HG02943 (cell line): ENCODE measurements around the gene TBC1D1.

Experiments
- ATAC-seq: cut with Tn5 transposase; IDR thresholded peaks from one replicate; pipeline ENCODE4 v1.9.1; 2021; ENCODE audit warnings: mild to moderate bottlenecking, low read depth, moderate library complexity; ENCODE audit not compliant: unreplicated experiment

Gene TBC1D1

DNA sequence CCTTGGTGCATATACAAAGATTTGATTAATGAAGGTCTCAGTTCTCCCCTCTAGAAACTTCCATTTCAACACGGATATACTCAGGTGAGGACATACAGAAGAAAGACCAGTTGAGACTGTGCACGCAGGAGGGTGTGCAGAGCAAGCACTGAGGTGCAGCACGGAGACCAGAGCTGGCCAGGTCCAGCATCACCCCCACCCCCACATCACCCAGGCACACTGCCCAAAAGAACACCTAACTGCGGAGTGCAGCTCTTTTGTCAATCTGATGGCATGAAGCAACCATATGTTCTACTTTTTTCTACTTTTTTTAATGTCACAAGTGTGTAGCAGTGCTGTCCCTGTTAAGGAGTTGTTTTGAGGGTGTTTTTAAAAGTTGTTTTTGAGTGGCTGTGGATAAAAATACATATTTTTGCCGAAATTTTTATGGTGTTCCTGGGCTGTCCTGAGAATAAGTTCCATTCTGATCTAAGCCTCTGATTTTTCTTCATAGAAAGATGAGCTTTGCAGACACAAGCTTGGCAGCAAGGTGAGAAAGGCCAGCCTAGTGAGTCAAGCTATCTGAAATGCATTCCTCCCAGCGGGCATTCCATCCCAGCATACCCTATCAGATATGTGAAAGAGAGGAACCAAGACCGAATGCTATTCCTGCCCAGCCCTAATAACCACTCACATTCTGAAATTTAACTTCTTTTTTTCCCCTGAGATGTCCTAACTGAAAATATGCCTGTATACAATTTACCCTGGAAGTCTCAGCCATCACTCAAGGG is 243.0 kb downstream of the TBC1D1 start:
- no peak for ATAC-seq

DNA sequence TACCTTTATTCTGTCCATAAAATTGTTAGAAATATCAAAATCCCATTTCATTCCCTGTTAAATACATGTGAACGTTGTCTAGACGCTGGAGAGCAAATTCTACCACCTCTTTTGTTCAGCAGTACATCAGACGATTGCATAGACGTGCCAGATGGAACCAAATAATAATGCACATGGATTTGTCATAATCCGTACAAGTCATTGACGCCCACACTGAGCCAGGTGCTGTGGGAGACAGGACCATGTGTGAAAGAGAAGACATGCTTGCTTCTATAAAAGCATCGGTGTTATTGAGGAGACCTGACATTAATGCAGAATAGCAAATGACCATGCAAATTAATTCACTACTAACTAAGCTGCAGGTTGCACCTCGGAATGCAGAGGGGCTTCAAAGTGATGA is 244.3 kb downstream of the TBC1D1 start:
- ATAC-seq = no peak

DNA sequence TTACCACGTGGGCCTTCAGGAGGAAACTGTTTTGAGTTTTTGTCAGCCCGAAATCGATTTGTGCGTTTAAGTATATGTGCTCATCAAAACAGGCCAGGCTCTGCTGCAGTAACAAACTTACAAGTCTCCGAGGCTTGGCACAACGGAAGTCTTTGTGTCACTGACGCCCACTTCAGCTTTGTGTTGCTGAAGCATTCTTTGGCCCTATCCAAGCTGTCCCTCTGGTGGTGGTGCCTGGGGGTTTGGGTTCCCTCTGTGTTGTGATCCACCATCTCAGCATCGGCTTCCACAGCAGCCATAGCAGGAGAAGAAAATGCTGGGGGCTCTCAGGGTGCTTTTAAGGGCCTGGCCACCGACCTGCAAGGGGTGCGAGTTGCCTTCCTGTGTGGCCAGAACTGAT is 245.7 kb downstream of the TBC1D1 start:
- ATAC-seq = no peak

DNA sequence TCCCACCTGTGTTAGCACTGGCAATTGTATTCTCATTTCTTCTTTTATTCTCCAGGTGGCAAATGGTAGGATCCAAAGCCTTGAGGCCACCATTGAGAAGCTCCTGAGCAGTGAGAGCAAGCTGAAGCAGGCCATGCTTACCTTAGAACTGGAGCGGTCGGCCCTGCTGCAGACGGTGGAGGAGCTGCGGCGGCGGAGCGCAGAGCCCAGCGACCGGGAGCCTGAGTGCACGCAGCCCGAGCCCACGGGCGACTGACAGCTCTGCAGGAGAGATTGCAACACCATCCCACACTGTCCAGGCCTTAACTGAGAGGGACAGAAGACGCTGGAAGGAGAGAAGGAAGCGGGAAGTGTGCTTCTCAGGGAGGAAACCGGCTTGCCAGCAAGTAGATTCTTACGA is 246.2 kb downstream of the TBC1D1 start:
- no peak for ATAC-seq

DNA sequence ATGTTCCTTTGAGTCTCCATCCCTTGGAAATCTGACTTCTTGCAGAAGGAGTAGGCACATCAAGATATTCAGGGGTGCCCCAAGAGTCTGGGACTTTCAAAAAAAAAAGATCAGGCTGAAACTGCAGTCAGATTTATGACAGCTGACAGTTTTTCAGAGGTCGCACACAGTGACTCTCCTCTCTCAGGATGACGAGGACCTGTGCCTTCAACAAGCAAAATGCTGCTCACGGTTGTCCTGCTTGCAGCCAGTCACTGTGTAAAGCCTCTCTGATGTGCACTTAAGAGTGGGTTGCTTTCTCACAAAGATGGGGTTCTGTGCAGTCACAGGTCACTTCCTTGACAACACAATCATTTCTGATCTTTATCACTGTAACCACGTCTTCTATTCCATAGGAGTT is 247.5 kb downstream of the TBC1D1 start:
- ATAC-seq = no peak

DNA sequence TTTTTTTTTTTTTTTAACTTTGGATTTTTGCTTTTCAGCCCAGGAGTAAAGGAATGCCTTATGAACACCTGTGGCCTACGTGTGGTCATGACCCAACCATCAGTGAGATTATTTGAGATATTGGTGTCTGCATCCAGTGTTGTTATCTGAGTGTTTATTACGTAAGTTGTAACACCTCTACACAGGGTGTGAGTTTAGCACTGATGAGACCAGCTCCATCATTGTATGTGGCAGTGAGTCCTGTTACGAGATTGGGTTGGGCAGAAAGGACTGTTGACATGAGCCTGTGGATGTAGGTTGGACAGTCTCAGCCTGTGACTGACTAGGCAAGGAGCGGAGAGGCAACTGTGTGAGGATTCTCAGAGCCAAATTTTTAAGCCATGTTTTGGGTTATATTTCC is 248.3 kb downstream of the TBC1D1 start:
- ATAC-seq = no peak

DNA sequence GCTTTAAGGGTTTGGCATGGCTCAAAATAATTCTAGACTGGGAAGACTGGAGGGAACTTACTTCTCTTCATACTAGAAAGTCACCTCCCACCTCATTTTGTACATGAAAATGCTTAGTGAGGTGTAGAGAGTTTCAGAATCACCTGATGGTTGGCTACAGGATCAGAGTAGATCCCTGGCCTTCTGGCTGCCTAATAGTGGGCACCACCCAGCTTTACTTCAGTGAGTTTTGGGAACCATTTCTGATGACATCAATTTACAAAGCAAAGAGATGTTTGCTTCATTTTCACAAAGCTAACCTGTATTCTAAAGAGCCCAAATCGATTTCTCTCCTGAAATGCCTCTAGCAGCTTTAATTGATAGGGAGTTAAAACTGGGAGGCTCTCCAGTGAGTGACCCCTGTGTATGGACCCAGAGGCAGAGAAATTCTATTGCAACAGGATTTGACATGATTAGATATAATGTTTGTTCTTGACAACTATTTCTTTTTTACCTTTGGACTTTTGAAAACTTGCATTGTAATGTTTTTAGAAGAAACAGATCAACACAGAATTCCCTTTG is 249.8 kb downstream of the TBC1D1 start:
- no peak for ATAC-seq

DNA sequence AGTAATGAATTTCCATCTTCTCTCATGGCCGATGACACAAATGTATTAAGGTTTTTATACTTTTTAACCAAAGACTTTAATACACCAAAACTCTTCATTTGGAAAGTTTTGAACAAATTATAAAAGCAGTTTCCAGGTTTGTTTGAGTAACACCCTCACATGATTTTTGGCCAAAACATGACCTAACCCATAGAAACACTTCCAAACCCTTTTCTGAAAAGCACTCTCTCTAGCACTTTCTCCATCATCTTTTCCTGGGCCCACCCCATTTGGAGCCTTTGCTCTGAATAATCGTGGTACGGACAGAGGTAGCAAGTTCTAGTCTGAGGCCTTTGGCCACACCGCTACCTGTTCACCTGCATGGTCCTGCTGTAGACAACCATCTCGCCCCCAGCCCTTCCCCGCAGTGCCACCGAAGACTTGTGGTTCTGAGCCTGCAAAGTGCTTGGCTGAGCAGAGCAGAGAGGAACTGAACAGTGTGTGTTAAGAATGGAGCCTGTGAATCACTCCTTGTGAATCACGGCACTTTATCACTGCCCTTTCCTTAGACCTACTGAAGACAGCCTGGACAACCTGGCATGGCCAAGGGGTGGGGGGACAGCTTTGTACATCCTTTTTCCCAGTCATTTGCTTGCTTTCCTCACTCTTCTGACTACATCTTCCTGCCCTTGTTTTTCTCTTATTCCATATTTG is 251.1 kb downstream of the TBC1D1 start:
- no peak for ATAC-seq

DNA sequence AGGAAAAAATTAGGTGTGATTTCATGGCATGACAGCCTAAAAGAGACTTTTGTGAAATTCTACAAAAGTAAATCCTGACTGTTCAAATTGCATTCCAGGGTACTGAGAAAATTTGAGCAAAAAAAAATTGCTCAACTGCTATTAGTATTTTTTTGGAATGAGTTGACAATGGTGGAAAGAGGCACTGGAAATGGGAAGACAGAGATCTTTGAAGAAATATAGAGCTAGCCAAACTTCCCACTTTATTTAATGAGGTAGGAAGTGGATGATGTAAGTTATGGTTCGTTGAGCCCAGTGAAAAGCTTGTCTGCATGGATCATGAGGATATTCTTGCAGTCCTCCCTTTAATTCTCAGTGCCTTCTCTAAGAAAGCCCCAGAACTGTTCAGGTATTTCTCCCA is 253.1 kb downstream of the TBC1D1 start:
- no peak for ATAC-seq

DNA sequence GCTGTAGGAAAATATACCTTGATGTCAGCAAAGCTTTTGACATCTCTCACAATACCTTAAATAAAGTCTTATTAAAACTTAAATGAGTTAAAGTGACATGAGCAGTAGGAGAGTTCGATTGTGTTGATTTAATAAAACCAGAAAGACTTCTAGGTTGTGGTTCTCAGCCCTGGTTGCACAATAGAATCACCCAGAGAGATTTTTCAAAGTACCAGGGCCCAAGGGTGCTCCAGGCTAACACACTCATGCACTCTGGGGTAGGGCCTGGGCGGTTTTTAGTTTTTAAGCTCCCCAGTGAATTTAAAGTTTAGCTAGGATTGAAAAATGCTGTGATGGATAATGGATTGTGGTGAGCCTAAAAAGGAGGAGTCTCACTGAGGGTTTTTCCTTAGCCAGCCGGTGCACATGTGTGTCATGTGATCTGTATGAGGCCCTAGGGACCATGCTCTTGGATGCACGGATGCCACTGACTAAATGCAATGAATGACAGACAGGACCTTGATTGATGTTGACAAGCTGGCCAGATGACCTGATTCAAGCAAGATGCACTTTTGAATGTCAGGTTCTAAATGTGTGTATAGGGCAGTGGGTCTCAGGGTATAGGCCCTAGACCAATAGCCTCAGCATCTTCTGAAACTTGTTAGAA is 254.3 kb downstream of the TBC1D1 start:
- ATAC-seq = no peak

DNA sequence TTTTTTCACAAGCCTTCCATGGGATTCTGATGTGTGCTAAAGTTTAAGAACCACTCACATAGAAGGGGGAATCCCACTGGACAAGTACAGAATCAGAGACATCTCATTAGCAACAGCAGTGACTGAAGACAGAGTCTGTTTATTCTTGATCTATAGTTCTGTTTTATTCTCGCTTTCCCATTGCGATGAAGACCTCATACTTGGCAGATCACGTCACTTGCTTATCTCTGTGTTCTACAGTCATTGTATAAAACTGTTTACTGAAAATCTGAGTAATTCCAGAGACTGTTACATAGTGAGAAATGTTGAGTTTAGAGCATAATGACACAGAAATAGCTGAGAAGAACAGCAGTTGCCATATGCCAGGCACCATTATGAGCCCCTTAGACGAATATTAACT is 254.9 kb downstream of the TBC1D1 start:
- no peak for ATAC-seq

DNA sequence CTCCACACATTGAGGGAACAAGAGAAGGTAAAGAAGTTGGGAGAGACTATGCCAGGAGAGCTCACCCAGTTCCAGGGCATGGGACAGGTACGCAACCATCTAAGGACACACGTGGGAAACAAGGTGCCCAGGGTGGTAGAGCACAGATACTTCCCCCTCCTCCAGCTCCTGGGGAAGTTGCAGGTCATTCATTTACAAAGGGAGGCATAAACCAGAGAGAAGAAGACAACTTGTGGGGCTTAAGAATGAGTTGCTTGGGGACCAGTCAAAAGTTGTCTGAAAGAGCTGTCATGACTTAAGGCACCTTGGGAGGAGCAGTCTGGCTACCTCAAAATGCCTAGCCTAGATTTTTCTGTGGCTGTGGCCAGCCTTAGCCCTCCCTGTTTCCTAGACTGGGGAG is 255.5 kb downstream of the TBC1D1 start:
- no peak for ATAC-seq

DNA sequence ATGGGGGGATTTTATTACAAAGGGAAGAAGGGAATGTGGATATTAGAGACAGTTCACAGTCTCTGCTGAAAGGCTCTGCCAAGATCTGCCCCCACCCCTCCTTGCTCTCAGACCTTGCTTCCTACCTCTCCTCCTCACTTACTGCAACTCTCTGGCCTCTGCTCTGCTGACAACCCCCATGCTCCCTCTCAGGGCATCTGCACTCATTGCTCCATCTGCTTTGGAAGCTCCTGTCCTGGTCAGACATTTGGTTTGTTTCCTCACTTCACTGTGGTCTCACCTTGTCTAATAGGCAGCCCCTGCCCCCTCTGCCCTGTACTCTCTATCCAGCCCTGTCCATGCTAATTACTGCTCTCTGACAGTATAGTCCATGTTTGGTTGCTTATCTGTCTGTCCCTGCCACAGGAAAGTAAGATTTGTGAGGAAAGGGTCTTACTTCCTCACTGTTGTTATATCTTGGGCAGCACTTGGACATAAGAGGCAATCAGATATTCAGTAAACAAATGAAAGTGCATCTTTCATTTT is 258.6 kb downstream of the TBC1D1 start:
- no peak for ATAC-seq

DNA sequence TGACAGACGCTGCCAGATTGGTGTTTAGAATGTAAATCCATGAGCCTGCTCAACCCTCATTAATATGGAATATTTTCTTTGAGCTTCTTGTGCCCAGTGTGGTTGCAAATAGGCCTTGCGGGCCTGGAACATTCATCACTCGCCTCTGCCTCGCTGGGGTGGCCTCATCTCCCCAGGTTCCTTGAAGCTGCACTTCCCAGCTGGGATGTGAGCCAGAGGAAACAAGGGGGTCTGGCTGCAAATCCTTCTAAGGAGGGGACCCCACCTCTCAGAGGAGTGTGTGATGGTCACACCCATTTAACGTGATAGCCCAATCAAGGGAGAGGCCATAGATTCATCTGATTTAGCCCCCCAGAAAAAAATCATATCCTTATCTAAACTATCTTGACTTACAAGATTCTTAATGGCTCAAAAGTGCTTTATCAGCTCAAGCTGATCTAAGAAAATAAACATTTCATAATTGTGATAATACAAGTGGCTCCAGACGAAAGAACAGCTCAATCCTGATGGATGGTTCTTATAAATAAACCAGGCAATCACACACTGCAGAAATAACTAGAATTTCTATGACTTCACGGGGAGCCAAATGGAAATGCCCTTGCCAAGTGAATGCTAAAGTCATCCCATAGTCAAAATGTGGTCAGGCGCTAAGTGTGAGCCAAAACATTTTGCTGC is 259.2 kb downstream of the TBC1D1 start:
- ATAC-seq = no peak

DNA sequence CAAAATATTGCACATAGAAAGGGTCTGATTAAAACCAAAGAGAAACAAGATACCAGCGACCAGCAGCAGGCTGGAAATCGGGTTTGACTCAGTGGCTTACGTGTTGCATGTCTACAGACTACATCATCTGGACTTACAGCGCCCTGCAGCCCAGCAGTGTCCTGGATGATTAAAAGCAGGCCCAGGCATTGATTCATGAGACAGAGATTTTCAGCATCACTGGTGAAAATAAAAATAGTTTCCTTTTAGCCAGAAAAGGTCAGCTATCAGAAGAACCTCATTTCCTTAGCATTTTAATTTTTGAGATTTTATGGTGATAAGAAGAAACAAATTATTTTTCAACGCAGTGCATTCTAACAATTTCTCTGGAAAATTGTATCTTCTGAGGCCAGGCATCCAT is 259.9 kb downstream of the TBC1D1 start:
- no peak for ATAC-seq

DNA sequence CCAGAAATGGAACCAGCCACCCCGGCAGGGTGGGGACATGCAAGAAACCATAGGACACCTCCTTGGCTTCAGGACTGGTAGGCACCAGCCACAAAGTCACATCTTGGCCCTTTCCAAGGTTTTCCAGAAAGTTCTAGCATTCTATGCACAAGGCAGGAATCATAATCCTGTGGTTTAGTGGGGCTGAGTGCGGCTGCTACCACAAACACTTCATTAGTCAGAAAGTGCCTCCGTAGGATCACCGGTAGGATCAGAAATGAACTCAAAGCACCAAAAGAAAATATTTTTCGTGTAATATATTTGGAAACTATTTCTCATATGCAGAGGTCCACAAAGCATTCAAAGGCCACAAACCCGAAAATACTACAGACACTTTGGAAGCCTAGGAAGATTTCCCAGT is 261.0 kb downstream of the TBC1D1 start:
- no peak for ATAC-seq

DNA sequence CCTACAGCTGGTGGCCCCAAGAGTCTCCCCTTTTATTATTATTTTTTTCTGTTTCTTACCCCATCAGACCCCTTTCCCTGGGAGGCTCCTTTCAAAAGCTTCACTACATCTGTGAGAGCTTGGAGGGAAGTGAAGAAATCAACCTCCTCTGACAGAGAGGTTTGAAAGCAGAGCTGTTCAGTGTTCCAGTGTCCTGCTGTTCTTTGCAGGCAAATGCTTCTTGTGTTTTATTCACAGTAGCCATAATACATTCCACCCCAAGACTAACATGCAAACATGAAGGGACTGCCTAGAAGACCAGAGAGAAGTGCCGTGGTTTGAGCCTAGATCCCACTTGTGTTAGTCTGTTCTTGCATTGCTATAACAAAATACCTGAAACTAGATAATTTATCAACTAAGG is 261.4 kb downstream of the TBC1D1 start:
- no peak for ATAC-seq

DNA sequence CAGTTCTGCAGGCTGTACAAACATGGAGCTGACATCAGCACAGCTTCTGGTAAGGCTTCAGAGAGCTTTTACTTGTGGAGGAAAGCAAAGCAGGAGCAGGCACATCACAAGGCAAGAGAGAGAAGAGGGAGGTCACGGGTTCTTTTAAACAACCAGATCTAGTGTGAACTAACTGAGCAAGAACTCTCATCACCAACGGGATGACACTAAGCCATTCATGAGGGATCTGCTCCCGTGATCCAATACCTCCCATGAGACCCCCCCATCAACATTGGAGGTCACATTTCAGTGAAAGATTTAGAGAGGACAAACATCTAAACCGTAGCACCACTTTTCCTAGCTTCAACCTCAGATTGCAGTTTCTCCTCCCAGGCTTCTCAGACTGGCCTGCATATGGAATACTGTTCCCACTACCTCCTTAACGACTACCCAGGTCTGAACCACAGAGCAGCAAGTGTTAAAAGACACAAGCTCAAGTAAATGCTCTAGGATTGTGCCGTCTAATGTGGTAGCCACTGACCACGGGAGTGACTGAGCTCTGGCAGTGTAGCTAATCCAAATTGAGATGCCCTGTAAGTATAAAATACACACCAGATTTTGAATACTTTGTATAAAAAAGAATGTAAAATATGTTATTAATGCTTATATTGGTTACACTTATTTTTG is 262.0 kb downstream of the TBC1D1 start:
- ATAC-seq = no peak

DNA sequence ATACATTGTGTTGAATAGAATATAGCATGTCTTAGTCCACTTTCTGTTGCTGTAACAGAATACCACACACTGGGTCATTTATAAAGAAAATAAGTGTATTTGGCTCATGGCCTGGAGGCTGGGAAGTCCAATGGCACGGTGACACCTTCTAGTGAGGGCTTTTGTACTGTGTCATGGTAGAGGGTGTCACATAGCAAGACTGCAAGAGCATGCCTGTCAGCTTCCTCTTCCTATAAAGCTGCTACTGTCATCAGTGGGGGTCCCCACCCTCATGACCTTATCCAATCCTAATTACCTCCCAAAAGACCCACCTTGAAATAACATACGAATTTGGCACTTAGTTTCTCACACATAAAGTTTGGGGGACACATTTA is 262.5 kb downstream of the TBC1D1 start:
- no peak for ATAC-seq

DNA sequence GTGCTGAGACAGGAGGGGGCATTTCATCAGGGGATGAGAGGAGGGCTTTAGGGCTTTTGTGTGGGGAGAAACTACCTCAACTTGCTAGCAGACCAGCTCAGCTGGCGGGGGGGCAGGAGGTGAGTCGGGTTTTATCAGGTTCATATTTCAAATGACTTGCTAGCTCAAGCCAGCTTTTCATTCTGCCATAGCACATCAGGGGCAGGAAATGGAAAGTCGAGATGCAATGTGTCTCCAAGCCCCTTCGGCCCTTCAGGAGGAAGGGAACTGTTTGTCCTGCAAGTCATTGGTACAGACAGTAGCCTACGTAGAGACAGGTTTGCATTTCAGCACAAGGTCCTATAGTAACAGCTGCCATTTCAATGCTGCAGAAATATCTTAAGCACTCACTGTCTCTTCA is 263.4 kb downstream of the TBC1D1 start:
- ATAC-seq = no peak
